HEK293 (cell line): ENCODE data around the gene TMEM121.

Experiments used
- CTCF ChIP-seq: fragments of 450-650 bp; formaldehyde crosslinking; IDR thresholded peaks from 2 replicates; pipeline ENCODE4 v1.5.1; 2016; ENCODE audit warnings: missing biosample characterization, missing genetic modification characterization
- REPIN1 ChIP-seq: fragments of 450-650 bp; formaldehyde crosslinking; IDR thresholded peaks from 2 replicates; pipeline ENCODE4 v1.5.1; 2017; ENCODE audit warnings: missing biosample characterization, missing genetic modification characterization, low read depth

DNA sequence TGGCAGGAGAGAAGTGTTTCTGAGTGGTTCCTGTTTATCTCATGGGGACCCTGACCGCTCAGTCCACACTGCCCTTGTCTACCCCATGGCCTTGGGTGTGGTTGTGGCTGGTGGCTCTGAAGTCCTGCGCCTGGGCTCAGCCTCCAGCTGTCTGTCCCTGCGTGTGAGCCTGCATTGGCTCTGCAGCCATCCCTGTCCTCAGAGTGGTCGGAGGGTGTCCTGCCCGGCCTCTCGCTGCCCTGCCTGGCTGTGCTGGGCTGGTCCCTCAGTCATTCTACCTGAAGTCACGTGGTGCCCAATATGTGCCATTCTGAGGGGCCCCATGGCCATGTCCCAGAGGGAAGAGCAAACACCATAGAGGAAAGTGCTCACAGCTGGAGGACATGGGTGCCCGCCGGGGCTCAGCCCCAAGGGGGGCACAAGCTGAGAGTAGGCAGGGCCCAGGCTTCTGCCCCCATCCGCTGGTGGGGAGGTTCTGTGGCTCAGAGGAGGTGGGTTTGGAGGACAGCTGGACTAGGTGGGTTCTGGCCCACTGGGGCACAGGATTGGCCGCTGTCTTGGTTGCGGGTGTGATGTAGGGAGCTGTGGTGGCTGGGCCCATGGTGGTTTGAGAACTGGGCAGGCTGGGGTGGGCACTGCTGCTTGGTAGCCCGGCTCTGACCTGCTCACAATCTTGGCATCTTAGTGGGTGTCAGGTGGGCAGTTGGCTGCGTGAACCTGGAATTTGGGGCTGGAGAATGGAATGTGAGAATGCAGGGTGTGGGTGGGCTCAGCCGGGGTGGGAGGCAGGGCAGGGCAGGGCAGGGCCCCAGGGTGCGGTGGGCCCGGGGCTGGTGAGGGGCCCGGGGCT is 23.7 kb upstream of the TMEM121 start:
- TF ChIP-seq CTCF (tag by site-specific recombination), result no peak
- TF ChIP-seq REPIN1 (tag by site-specific recombination), result no peak
